H1 (cell line): Measurements from ENCODE around the gene LGALS9. TPM values are rescaled to one million over a fixed set of nuclear protein-coding genes. Genes with fewer than 3 reads are reported as not detected.
A peak's percentile ranks its signal among the peaks of the same experiment; 100 is the strongest.
"Not testable (repeated sequence)": the region's sequence is repeated elsewhere in the genome, so short reads cannot be mapped to it uniquely, and the experiment has no call there.

ENCODE experiments used
- CTCF ChIA-PET: fragments of 300-600 bp; sonication (Branson Sonifier 250); formaldehyde crosslinking; loops from one replicate; lab custom pipeline; 2021; ENCODE audit not compliant: partially characterized antibody; lab: Charles Lee
- POLR2A ChIA-PET: fragments of 300-600 bp; sonication (Branson Sonifier 250); formaldehyde crosslinking; loops from one replicate; lab custom pipeline; 2021; ENCODE audit warnings: inconsistent platforms; ENCODE audit not compliant: partially characterized antibody; lab: Charles Lee
- DNase-seq, 2 experiments: peaks; one replicate each; pipeline versions ENCODE4 v3.0.0 to v3.0.0-alpha.2; 2010 to 2022; ENCODE audit warnings: low spot score in 2 of 2, low read depth in 1 of 2, mixed read lengths in 1 of 2
- FAIRE-seq: peaks from 2 replicates; lab custom pipeline; 2011; peaks lifted over from hg19 to GRCh38; lab: Jason Lieb, UNC
- H2AFZ ChIP-seq: 2 replicates; pipeline ENCODE4 v1.8.1; 2012; ENCODE audit warnings: low read length, inconsistent platforms
- H2AK5ac ChIP-seq: 2 replicates; pipeline ENCODE4 v1.6.1; 2013; ENCODE audit warnings: low read depth, low read length
- H2BK120ac ChIP-seq: replicated peaks from 2 replicates; pipeline ENCODE3; 2013; ENCODE audit warnings: low read depth, low read length, inconsistent platforms
- H2BK12ac ChIP-seq: 2 replicates; pipeline ENCODE4 v1.6.1; 2013; ENCODE audit warnings: low read depth, low read length
- H2BK15ac ChIP-seq: 2 replicates; pipeline ENCODE4 v1.6.1; 2013; ENCODE audit warnings: low read length
- H2BK20ac ChIP-seq: 2 replicates; pipeline ENCODE4 v1.6.1; 2013; ENCODE audit warnings: low read length
- H2BK5ac ChIP-seq: 2 replicates; pipeline ENCODE4 v1.6.1; 2013; ENCODE audit warnings: low read depth, low read length
- H3K14ac ChIP-seq: 2 replicates; pipeline ENCODE4 v1.6.1; 2013; ENCODE audit warnings: inconsistent platforms; ENCODE audit not compliant: insufficient read length
- H3K18ac ChIP-seq: 2 replicates; pipeline ENCODE4 v1.6.1; 2013; ENCODE audit warnings: low read length; ENCODE audit errors: extremely low read depth
- H3K23ac ChIP-seq: 2 replicates; pipeline ENCODE4 v1.6.1; 2013; ENCODE audit warnings: inconsistent platforms; ENCODE audit not compliant: insufficient read length
- H3K23me2 ChIP-seq: 2 replicates; pipeline ENCODE4 v1.6.1; 2013; ENCODE audit warnings: low read depth, low read length
- H3K27ac ChIP-seq: 2 replicates; pipeline ENCODE4 v1.6.1; 2011; ENCODE audit warnings: low read depth, low read length, inconsistent platforms
- H3K27me3 ChIP-seq, 4 experiments: replicated peaks in 1 of 4; 1 replicate in 1 of 4; 2 replicates in 3 of 4; pipeline versions ENCODE4 v1.6.1 to v1.8.1; 2011 to 2013; ENCODE audit warnings: low read length in 3 of 4, mild to moderate bottlenecking in 3 of 4, inconsistent platforms in 2 of 4, mixed read lengths in 2 of 4, moderate library complexity in 1 of 4; ENCODE audit not compliant: control insufficient read depth in 3 of 4, insufficient read depth in 3 of 4; ENCODE audit errors: extremely low read depth in 1 of 4
- H3K36me3 ChIP-seq, 4 experiments: 2 replicates each; pipeline versions ENCODE4 v1.6.1 to v1.8.1; 2011 to 2013; ENCODE audit warnings: mild to moderate bottlenecking in 4 of 4, low read length in 3 of 4, moderate library complexity in 2 of 4, control low read depth in 1 of 4, inconsistent platforms in 1 of 4; ENCODE audit not compliant: insufficient read depth in 4 of 4, control insufficient read depth in 2 of 4
- H3K4ac ChIP-seq: replicated peaks from 2 replicates; pipeline ENCODE3; 2013; ENCODE audit warnings: low read length, low read depth, mixed read lengths, inconsistent platforms; ENCODE audit not compliant: insufficient read length
- H3K4me1 ChIP-seq, 4 experiments: replicated peaks in 1 of 4; 1 replicate in 1 of 4; 2 replicates in 3 of 4; pipeline versions ENCODE4 v1.6.1 to v1.8.1; 2011 to 2013; ENCODE audit warnings: low read length in 3 of 4, inconsistent platforms in 2 of 4, mixed read lengths in 1 of 4; ENCODE audit not compliant: insufficient read depth in 4 of 4, control insufficient read depth in 3 of 4
- H3K4me2 ChIP-seq, 2 experiments: 2 replicates each; pipeline versions ENCODE4 v1.6.1 to v1.8.1; 2011 to 2013; ENCODE audit warnings: low read depth in 2 of 2, low read length in 2 of 2, control low read depth in 1 of 2, inconsistent platforms in 1 of 2, mild to moderate bottlenecking in 1 of 2; ENCODE audit not compliant: insufficient read depth in 1 of 2
- H3K4me3 ChIP-seq, 4 experiments: fragments of 200-600, 300-600 bp in 1 of 4; sonication (generic), shearing (Covaris generic), sonication (Bioruptor Twin) in 1 of 4; 2 replicates each; pipeline versions ENCODE4 v1.5.1 to v1.8.1; 2011 to 2016; ENCODE audit warnings: low read length in 4 of 4, low read depth in 3 of 4, control low read depth in 2 of 4, inconsistent platforms in 2 of 4, mild to moderate bottlenecking in 2 of 4, mixed read lengths in 1 of 4, moderate library complexity in 1 of 4; ENCODE audit not compliant: insufficient read depth in 2 of 4; ENCODE audit errors: extremely low read depth in 1 of 4
- H3K56ac ChIP-seq: replicated peaks from 2 replicates; pipeline ENCODE3; 2013; ENCODE audit warnings: low read depth, mild to moderate bottlenecking, mixed read lengths, low read length, inconsistent platforms; ENCODE audit not compliant: insufficient read length
- H3K79me1 ChIP-seq: 2 replicates; pipeline ENCODE4 v1.6.1; 2013; ENCODE audit warnings: low read depth, low read length, control low read depth
- H3K79me2 ChIP-seq, 2 experiments: 2 replicates each; pipeline versions ENCODE4 v1.6.1 to v1.8.1; 2012 to 2013; ENCODE audit warnings: low read length in 2 of 2, mild to moderate bottlenecking in 2 of 2, inconsistent platforms in 1 of 2; ENCODE audit not compliant: insufficient read depth in 2 of 2, control insufficient read depth in 1 of 2
- H3K9ac ChIP-seq, 4 experiments: replicated peaks in 1 of 4; 1 replicate in 1 of 4; 2 replicates in 3 of 4; pipeline versions ENCODE4 v1.6.1 to v1.8.1; 2011 to 2013; ENCODE audit warnings: low read depth in 3 of 4, low read length in 3 of 4, control low read depth in 2 of 4, mild to moderate bottlenecking in 2 of 4, moderate library complexity in 2 of 4, inconsistent platforms in 1 of 4; ENCODE audit errors: extremely low read depth in 1 of 4
- H3K9me3 ChIP-seq, 2 experiments: 2 replicates each; pipeline versions ENCODE4 v1.6.1 to v1.8.1; 2012 to 2013; ENCODE audit warnings: mild to moderate bottlenecking in 2 of 2, moderate library complexity in 2 of 2, control low read depth in 1 of 2, inconsistent platforms in 1 of 2, low read depth in 1 of 2, low read length in 1 of 2, mixed read lengths in 1 of 2; ENCODE audit not compliant: insufficient read depth in 2 of 2
- H4K20me1 ChIP-seq, 2 experiments: replicated peaks in 1 of 2; 2 replicates each; pipeline versions ENCODE3 to v1.8.1; 2011 to 2013; ENCODE audit warnings: inconsistent platforms in 2 of 2, low read length in 2 of 2, mild to moderate bottlenecking in 1 of 2; ENCODE audit not compliant: insufficient read depth in 2 of 2, control insufficient read depth in 1 of 2
- H4K5ac ChIP-seq: 2 replicates; pipeline ENCODE4 v1.6.1; 2013; ENCODE audit warnings: low read length, low read depth, mixed read lengths, inconsistent platforms; ENCODE audit not compliant: insufficient read length
- H4K8ac ChIP-seq: 2 replicates; pipeline ENCODE4 v1.8.0; 2013; ENCODE audit warnings: mild to moderate bottlenecking, moderate library complexity, low read length, inconsistent platforms; ENCODE audit not compliant: insufficient read depth; ENCODE audit errors: extremely low read depth
- H4K91ac ChIP-seq: replicated peaks from 2 replicates; pipeline ENCODE3; 2013; ENCODE audit warnings: low read length, mixed read lengths, inconsistent platforms; ENCODE audit not compliant: insufficient read length
- CHD2 ChIP-seq: IDR thresholded peaks from 2 replicates; pipeline ENCODE4 v1.6.1; 2012; ENCODE audit warnings: low read length, improper control_type of control experiment
- MAX ChIP-seq: IDR thresholded peaks from 2 replicates; pipeline ENCODE4 v1.6.1; 2012; ENCODE audit warnings: inconsistent platforms
- NANOG ChIP-seq: IDR thresholded peaks from 2 replicates; pipeline ENCODE4 v1.6.1; 2011; ENCODE audit warnings: low read length, low read depth, mild to moderate bottlenecking, inconsistent platforms; ENCODE audit not compliant: insufficient read depth, poor library complexity, severe bottlenecking
- NRF1 ChIP-seq: IDR thresholded peaks from 2 replicates; pipeline ENCODE4 v1.6.1; 2011; ENCODE audit warnings: mild to moderate bottlenecking, low read depth, low read length, improper control_type of control experiment
- RXRA ChIP-seq: IDR thresholded peaks from 2 replicates; pipeline ENCODE4 v1.6.1; 2011; ENCODE audit warnings: low read depth, mild to moderate bottlenecking, low read length, moderate library complexity; ENCODE audit not compliant: insufficient read depth
- SIN3A ChIP-seq, 2 experiments: IDR thresholded peaks in 1 of 2; conservative IDR thresholded peaks in 1 of 2; 2 replicates each; pipeline ENCODE4 v1.6.1; 2011 to 2012; ENCODE audit warnings: low read length in 2 of 2, improper control_type of control experiment in 1 of 2, low read depth in 1 of 2, mild to moderate bottlenecking in 1 of 2
- WGBS, 2 experiments: shearing (Covaris generic) in 1 of 2; methylation state at CpG; one replicate each; pipeline versions ENCODE4 v1.1.6 to v1.1.7; 2013 to 2015; ENCODE audit warnings: low lambda C conversion rate in 2 of 2, mixed read lengths in 2 of 2, inconsistent platforms in 1 of 2, low coverage in 1 of 2, missing lambda C conversion rate in 1 of 2; ENCODE audit not compliant: insufficient replicate concordance in 2 of 2, insufficient coverage in 1 of 2, insufficient read length in 1 of 2; ENCODE audit errors: extremely low coverage in 1 of 2, missing lambda C conversion rate in 1 of 2; 5-methylcytosine and 5-hydroxymethylcytosine counted together
- polyA plus RNA-seq, 7 experiments: library from polyadenylated mRNA; depleted of rRNA in 3 of 7; stranded (reverse) in 5 of 7; unstranded in 2 of 7; fragments of >200 nt in 5 of 7; fragments of 200-250 nt in 2 of 7; gene quantifications; 1 replicate in 5 of 7; 2 replicates in 1 of 7; 4 replicates in 1 of 7; pipeline versions ENCODE4 v1.2.1 to v1.2.3, GENCODE V29; 2011 to 2013; ENCODE audit warnings: missing spikeins in 2 of 7, mixed read lengths in 2 of 7
- total RNA-seq: library from RNA; stranded (reverse); fragmentation: NEBNext Ultra II Directional; extraction: Animal tissue kit (Norgen Biotek cat#: 25700); gene quantifications from 2 replicates; pipeline ENCODE4 v1.2.1, GENCODE V29; 2021

The LGALS9 gene
- total and polyA plus RNA-seq, 2 of the 8 experiments (the other 6 are each of a cell fraction or from before 2014, with no cell fraction given), result 0.95 to 1.7 TPM

GRCh38 chr17:27654654-27655524 lies 23.9 kb downstream of the LGALS9 start (continued):
- TF ChIP-seq CHD2, result no peak
- no peak for TF ChIP-seq RXRA
- no peak for TF ChIP-seq NRF1
- peak; percentile 70 for TF ChIP-seq MAX
- no peak for TF ChIP-seq SIN3A (conservative IDR thresholded peaks at IDR 0.05 in 1 of 2, IDR thresholded peaks at IDR 0.05 in 1 of 2; ENCODE audit: low read depth in 1 of 2, low read length in 2 of 2)
- no peak for TF ChIP-seq NANOG

GRCh38 chr17:27655525-27656111 lies 24.6 kb downstream of the LGALS9 start:
- H2BK12ac ChIP-seq, H3K4me3 ChIP-seq, H4K91ac ChIP-seq, FAIRE-seq, H4K8ac ChIP-seq, H4K20me1 ChIP-seq, H2AK5ac ChIP-seq, H3K18ac ChIP-seq, POLR2A ChIA-PET, H3K79me1 ChIP-seq, H3K27ac ChIP-seq, H2AFZ ChIP-seq, H3K56ac ChIP-seq, H2BK5ac ChIP-seq, H2BK15ac ChIP-seq, H3K23me2 ChIP-seq, H4K5ac ChIP-seq, DNase-seq, H3K27me3 ChIP-seq, H3K23ac ChIP-seq, H3K36me3 ChIP-seq, H2BK20ac ChIP-seq, H3K79me2 ChIP-seq, H3K4me1 ChIP-seq, H3K4ac ChIP-seq, H3K9ac ChIP-seq, H3K4me2 ChIP-seq, H3K14ac ChIP-seq, H3K9me3 ChIP-seq, H2BK120ac ChIP-seq: not testable (repeated sequence)
- CTCF ChIA-PET, result interaction anchor here (0.7 to 18.4 kb wide), 34 partner anchors 9 to 419 kb away, joined by 3 to 338 read pairs (median 4); partner anchors contain the start of gene LGALS9
- WGBS, 2 experiments, result 91% methylated on average over 16 of the region's 16 CpGs; no CpG with 5 or more reads in 1 of the 2 experiments
